Body of pancreas (tissue), 4 donors: ENCODE measurements around the gene IFIT5. TPM values are rescaled to one million over a fixed set of nuclear protein-coding genes. Genes with fewer than 3 reads are reported as not detected.
A peak's percentile ranks its signal among the peaks of the same experiment; 100 is the strongest.

Experiments
- ATAC-seq: fragments of 150-250 bp; one replicate; pipeline ENCODE4 v1.9.1; 2016
- DNase-seq, 4 donors: peaks; one replicate each; pipeline ENCODE4 v3.0.0-alpha.2; 2019
- H3K27ac ChIP-seq, 4 donors: fragments of 200-600 bp; sonication (generic); 1 replicate in 3 of 4; 2 replicates in 1 of 4; pipeline versions ENCODE4 v1.5.1 to v1.6.1; 2016 to 2019; ENCODE audit warnings: mild to moderate bottlenecking in 1 of 4, mixed read lengths in 1 of 4, moderate library complexity in 1 of 4
- H3K27me3 ChIP-seq, 2 donors: fragments of 200-600 bp; sonication (generic); one replicate each; pipeline ENCODE4 v1.6.0; 2016; ENCODE audit warnings: mild to moderate bottlenecking in 1 of 2
- H3K36me3 ChIP-seq, 2 donors: fragments of 200-600 bp; sonication (generic); replicated peaks in 1 of 2; 2 replicates each; pipeline ENCODE4 v1.5.1; 2016; ENCODE audit warnings: low read depth in 2 of 2; ENCODE audit not compliant: insufficient read depth in 1 of 2
- H3K4me1 ChIP-seq: fragments of 200-600 bp; sonication (generic); one replicate; pipeline ENCODE4 v1.6.0; 2016
- H3K4me3 ChIP-seq, 2 donors: fragments of 200-600 bp; sonication (generic); 1 replicate in 1 of 2; 2 replicates in 1 of 2; pipeline ENCODE4 v1.5.1; 2016 to 2019
- H3K9me3 ChIP-seq, 3 donors: fragments of 200-600 bp; sonication (generic); 1 replicate in 2 of 3; 2 replicates in 1 of 3; pipeline ENCODE4 v1.5.1; 2016
- CTCF ChIP-seq, 7 experiments: fragments of 450-650 bp in 4 of 7; fragments of 200-600 bp in 3 of 7; sonication (generic) in 3 of 7; IDR thresholded peaks; one replicate each; pipeline ENCODE4 v1.5.1; 2016 to 2019; ENCODE audit warnings: antibody characterized with exemption in 7 of 7
- POLR2A ChIP-seq, 3 donors: fragments of 450-650 bp; IDR thresholded peaks; one replicate each; pipeline ENCODE4 v1.6.1; 2016; ENCODE audit warnings: antibody characterized with exemption in 3 of 3, mild to moderate bottlenecking in 2 of 3
- WGBS, 2 donors: methylation state at CpG; one replicate each; pipeline ENCODE4 v1.1.5; 2017; 5-methylcytosine and 5-hydroxymethylcytosine counted together
- intact Hi-C: fragments of 100-400 bp; cut with DNase I; formaldehyde crosslinking; loops from one replicate; pipeline ENCODE4 v1.15.1; 2023
- total RNA-seq, 2 donors: library from RNA; depleted of rRNA; stranded (reverse); fragments of >200 nt; gene quantifications; one replicate each; pipeline ENCODE4 v1.1.0, GENCODE V29; 2016

Gene IFIT5
- total RNA-seq, 2 donors from 2014 or later: 1.6 to 11.7 TPM

- Histone ChIP-seq H3K4me3 (no peak overlapping the region), H3K9me3 (no peaks in the 10 kb centered on the region), H3K4me1 (peaks cover 20% of the 10 kb centered on the region), H3K27ac (peak overlapping the region in 3 of 4 donors; percentile 72 to 88 (median 75)), H3K27me3 (no peaks in the 10 kb centered on the region), H3K36me3 (no peaks in the 10 kb centered on the region)
- DNase-seq (peak in 2 of 4 donors; percentile 26 to 48), ATAC-seq (peak; percentile 47)
- WGBS, 2 donors: 5 to 11% methylated on average over 2 of the region's 2 CpGs
- TF ChIP-seq POLR2A (IDR thresholded peaks at IDR 0.05): no peak
- TF ChIP-seq CTCF (IDR thresholded peaks at IDR 0.05): no peak
- intact Hi-C loops: no loop called here
These were observed 21.4 kb upstream of the IFIT5 start for GRCh38 chr10:89392974-89393373.

- H3K36me3 ChIP-seq: no peaks in the 10 kb centered on the region
- WGBS, 2 donors: 12 to 30% methylated on average over 3 of the region's 3 CpGs
- peaks cover 20% of the 10 kb centered on the region for H3K4me1 ChIP-seq
- no peak for DNase-seq
- no peaks in the 10 kb centered on the region for H3K9me3 ChIP-seq
- H3K27ac ChIP-seq: peak overlapping the region in 2 of 4 donors; percentile 72 to 88
- no peak for TF ChIP-seq CTCF (IDR thresholded peaks at IDR 0.05)
- no peak for TF ChIP-seq POLR2A (IDR thresholded peaks at IDR 0.05)
- intact Hi-C loops: no loop called here
- no peaks in the 10 kb centered on the region for H3K27me3 ChIP-seq
- no peak overlapping the region for H3K4me3 ChIP-seq
- no peak for ATAC-seq
These were observed 20.5 kb upstream of the IFIT5 start for GRCh38 chr10:89393898-89394297.

GRCh38 chr10:89395141-89395540, 19.2 kb upstream of the IFIT5 start:
- Histone ChIP-seq H3K9me3 (no peaks in the 10 kb centered on the region), H3K4me3 (no peak overlapping the region), H3K27ac (no peak overlapping the region), H3K4me1 (peaks cover 20% of the 10 kb centered on the region), H3K27me3 (no peaks in the 10 kb centered on the region), H3K36me3 (no peaks in the 10 kb centered on the region)
- no peak for TF ChIP-seq CTCF (IDR thresholded peaks at IDR 0.05)
- TF ChIP-seq POLR2A (IDR thresholded peaks at IDR 0.05): no peak
- DNase-seq (no peak), ATAC-seq (no peak)
- intact Hi-C loops: no loop called here
- WGBS, 2 donors: 97 to 100% methylated on average over 2 of the region's 2 CpGs

- Histone ChIP-seq H3K4me1 (peaks cover 4% of the 10 kb centered on the region), H3K4me3 (no peak overlapping the region), H3K9me3 (no peaks in the 10 kb centered on the region), H3K36me3 (no peaks in the 10 kb centered on the region), H3K27me3 (no peaks in the 10 kb centered on the region), H3K27ac (no peak overlapping the region)
- ATAC-seq (no peak), DNase-seq (no peak)
- TF ChIP-seq POLR2A (IDR thresholded peaks at IDR 0.05) (no peak), CTCF (IDR thresholded peaks at IDR 0.05) (no peak)
- intact Hi-C loops: no loop called here
- WGBS, 2 donors: 64 to 80% methylated on average over 5 of the region's 5 CpGs
These were observed 16.2 kb upstream of the IFIT5 start for GRCh38 chr10:89398003-89398749.

GRCh38 chr10:89399956-89400355, 14.4 kb upstream of the IFIT5 start:
- H3K4me3 ChIP-seq: no peak overlapping the region
- peaks cover 6% of the 10 kb centered on the region for H3K4me1 ChIP-seq
- H3K9me3 ChIP-seq: no peaks in the 10 kb centered on the region
- no peaks in the 10 kb centered on the region for H3K36me3 ChIP-seq
- intact Hi-C loops: no loop called here
- DNase-seq (no peak), ATAC-seq (no peak)
- WGBS, 2 donors: 67 to 90% methylated on average over 1 of the region's 1 CpG
- H3K27me3 ChIP-seq: no peaks in the 10 kb centered on the region
- TF ChIP-seq CTCF (IDR thresholded peaks at IDR 0.05) (no peak), POLR2A (IDR thresholded peaks at IDR 0.05) (no peak)
- H3K27ac ChIP-seq: no peak overlapping the region
